Measurements from ENCODE around the gene MSANTD2. TPM values are rescaled to one million over a fixed set of nuclear protein-coding genes. Genes with fewer than 3 reads are reported as not detected.

MSANTD2 gene
- polyA plus RNA-seq, 3 donors, result 1.2 to 5.8 (median 1.8) TPM

- Histone ChIP-seq H2AFZ (ENCODE audit: insufficient read depth, low read depth, low read length, poor library complexity, severe bottlenecking) (no peak overlapping the region), H3K9me3 (replicated peaks in 1 of 2; ENCODE audit: control insufficient read depth in 1 of 2, insufficient read depth in 1 of 2, low read length in 2 of 2) (peaks cover 0 to 61% of the 10 kb centered on the region in 2 donors), H4K20me1 (ENCODE audit: insufficient read depth, low read length) (no peaks in the 10 kb centered on the region), H3K36me3 (replicated peaks in 1 of 2; ENCODE audit: control insufficient read depth in 1 of 2, insufficient read depth in 2 of 2, low read length in 2 of 2) (no peaks in the 10 kb centered on the region), H3K4me1 (ENCODE audit: control insufficient read depth in 1 of 2, insufficient read depth in 2 of 2, low read length in 2 of 2) (peaks cover 0 to 10% of the 10 kb centered on the region in 2 donors), H3K9ac (ENCODE audit: insufficient read depth, low read length, poor library complexity, severe bottlenecking) (no peak overlapping the region), H3K27ac (ENCODE audit: low read depth in 1 of 2, low read length in 2 of 2) (no peak overlapping the region), H3K4me3 (replicated peaks in 1 of 3; ENCODE audit: low read depth in 2 of 3, low read length in 3 of 3) (no peak overlapping the region), H3K79me2 (ENCODE audit: insufficient read depth, low read length) (no peaks in the 10 kb centered on the region), H3K4me2 (replicated peaks; ENCODE audit: extremely low read depth, low read length, poor library complexity, severe bottlenecking) (no peak overlapping the region), H3K27me3 (ENCODE audit: control insufficient read depth in 2 of 2, insufficient read depth in 2 of 2, low read length in 2 of 2) (peaks cover 97% of the 10 kb centered on the region in 2 donors)
- DNase-seq, result no peak
- Mint-ChIP-seq H3K36me3 (peaks cover 0 to 5% of the 10 kb centered on the region in 2 donors), H3K4me3 (peak overlapping the region in 1 of 2 donors; percentile 68), H3K4me1 (peaks cover 10% of the 10 kb centered on the region), H3K27ac (peak overlapping the region in 1 of 7 donors; percentile 18), H3K27me3 (ENCODE audit: low read depth in 3 of 3) (peaks cover 95 to 99% (median 96%) of the 10 kb centered on the region in 3 donors), H3K9me3 (peaks cover 0 to 14% (median 0%) of the 10 kb centered on the region in 7 donors)
- intact Hi-C loops (cut with micrococcal nuclease), result loop anchor here in 1 of 2 donors (10.0 kb wide), 1 partner anchor 428 kb away; no protein-coding TSS in a partner anchor
- WGBS (ENCODE audit: insufficient coverage), result 33% methylated on average over 2 of the region's 4 CpGs
- TF ChIP-seq, protein P1, sequence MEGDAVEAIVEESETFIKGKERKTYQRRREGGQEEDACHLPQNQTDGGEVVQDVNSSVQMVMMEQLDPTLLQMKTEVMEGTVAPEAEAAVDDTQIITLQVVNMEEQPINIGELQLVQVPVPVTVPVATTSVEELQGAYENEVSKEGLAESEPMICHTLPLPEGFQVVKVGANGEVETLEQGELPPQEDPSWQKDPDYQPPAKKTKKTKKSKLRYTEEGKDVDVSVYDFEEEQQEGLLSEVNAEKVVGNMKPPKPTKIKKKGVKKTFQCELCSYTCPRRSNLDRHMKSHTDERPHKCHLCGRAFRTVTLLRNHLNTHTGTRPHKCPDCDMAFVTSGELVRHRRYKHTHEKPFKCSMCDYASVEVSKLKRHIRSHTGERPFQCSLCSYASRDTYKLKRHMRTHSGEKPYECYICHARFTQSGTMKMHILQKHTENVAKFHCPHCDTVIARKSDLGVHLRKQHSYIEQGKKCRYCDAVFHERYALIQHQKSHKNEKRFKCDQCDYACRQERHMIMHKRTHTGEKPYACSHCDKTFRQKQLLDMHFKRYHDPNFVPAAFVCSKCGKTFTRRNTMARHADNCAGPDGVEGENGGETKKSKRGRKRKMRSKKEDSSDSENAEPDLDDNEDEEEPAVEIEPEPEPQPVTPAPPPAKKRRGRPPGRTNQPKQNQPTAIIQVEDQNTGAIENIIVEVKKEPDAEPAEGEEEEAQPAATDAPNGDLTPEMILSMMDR (IDR thresholded peaks at IDR 0.05), result no peak
These were observed 42.1 kb upstream of the MSANTD2 start for GRCh38 chr11:124842305-124842704.

DNA sequence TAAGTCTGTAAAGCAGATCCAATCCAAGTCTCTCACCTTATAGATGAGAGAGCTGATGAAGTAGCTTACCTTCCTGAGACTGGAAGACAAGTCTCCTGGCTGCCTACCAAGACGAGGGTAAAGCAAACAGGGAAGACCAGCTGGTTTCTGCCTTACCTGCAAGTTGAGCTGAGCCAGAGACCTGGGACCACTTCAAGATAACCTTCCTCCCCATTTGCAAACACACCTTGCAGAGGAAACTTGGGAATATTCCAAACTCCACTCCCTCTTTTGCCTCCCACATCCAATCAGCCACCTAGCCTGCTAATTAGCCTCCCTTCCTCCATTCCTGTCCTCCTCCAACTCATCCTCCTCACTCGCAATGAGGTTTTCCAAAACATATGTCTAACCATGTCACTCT is 41.6 kb upstream of the MSANTD2 start:
- Histone ChIP-seq H4K20me1 (ENCODE audit: insufficient read depth, low read length) (no peaks in the 10 kb centered on the region), H3K9me3 (replicated peaks in 1 of 2; ENCODE audit: control insufficient read depth in 1 of 2, insufficient read depth in 1 of 2, low read length in 2 of 2) (peaks cover 0 to 61% of the 10 kb centered on the region in 2 donors), H3K4me3 (replicated peaks in 1 of 3; ENCODE audit: low read depth in 2 of 3, low read length in 3 of 3) (no peak overlapping the region), H3K4me2 (replicated peaks; ENCODE audit: extremely low read depth, low read length, poor library complexity, severe bottlenecking) (no peak overlapping the region), H3K79me2 (ENCODE audit: insufficient read depth, low read length) (no peaks in the 10 kb centered on the region), H3K27ac (ENCODE audit: low read depth in 1 of 2, low read length in 2 of 2) (no peak overlapping the region), H3K27me3 (ENCODE audit: control insufficient read depth in 2 of 2, insufficient read depth in 2 of 2, low read length in 2 of 2) (peaks cover 95 to 96% of the 10 kb centered on the region in 2 donors), H2AFZ (ENCODE audit: insufficient read depth, low read depth, low read length, poor library complexity, severe bottlenecking) (no peak overlapping the region), H3K36me3 (replicated peaks in 1 of 2; ENCODE audit: control insufficient read depth in 1 of 2, insufficient read depth in 2 of 2, low read length in 2 of 2) (no peaks in the 10 kb centered on the region), H3K4me1 (ENCODE audit: control insufficient read depth in 1 of 2, insufficient read depth in 2 of 2, low read length in 2 of 2) (peaks cover 4 to 13% of the 10 kb centered on the region in 2 donors), H3K9ac (ENCODE audit: insufficient read depth, low read length, poor library complexity, severe bottlenecking) (no peak overlapping the region)
- peaks cover 0 to 12% (median 0%) of the 10 kb centered on the region in 7 donors for H3K9me3 Mint-ChIP-seq
- intact Hi-C loops (cut with micrococcal nuclease), result loop anchor here in 1 of 2 donors (10.0 kb wide), 1 partner anchor 427 kb away; no protein-coding TSS in a partner anchor
- TF ChIP-seq, protein P1 (IDR thresholded peaks at IDR 0.05), result no peak
- no peak overlapping the region for H3K27ac Mint-ChIP-seq
- 22% methylated on average over 2 of the region's 2 CpGs for WGBS (ENCODE audit: insufficient coverage)
- DNase-seq, result no peak
- H3K36me3 Mint-ChIP-seq, result peaks cover 0 to 5% of the 10 kb centered on the region in 2 donors
- peaks cover 93 to 98% (median 94%) of the 10 kb centered on the region in 3 donors for H3K27me3 Mint-ChIP-seq (ENCODE audit: low read depth in 3 of 3)
- peaks cover 9% of the 10 kb centered on the region for H3K4me1 Mint-ChIP-seq
- peak overlapping the region in 1 of 2 donors; percentile 70 for H3K4me3 Mint-ChIP-seq
